NCI-H82 treated with DMSO at 0.1 percent for 48 hours (cell line): ENCODE measurements around the gene NIPAL3.
A peak's percentile ranks its signal among the peaks of the same experiment; 100 is the strongest.

Experiments
- DNase-seq: peaks from one replicate; lab custom pipeline; 2025; ENCODE audit not compliant: unreplicated experiment; lab: John Stamatoyannopoulos, UW

The NIPAL3 gene

DNA sequence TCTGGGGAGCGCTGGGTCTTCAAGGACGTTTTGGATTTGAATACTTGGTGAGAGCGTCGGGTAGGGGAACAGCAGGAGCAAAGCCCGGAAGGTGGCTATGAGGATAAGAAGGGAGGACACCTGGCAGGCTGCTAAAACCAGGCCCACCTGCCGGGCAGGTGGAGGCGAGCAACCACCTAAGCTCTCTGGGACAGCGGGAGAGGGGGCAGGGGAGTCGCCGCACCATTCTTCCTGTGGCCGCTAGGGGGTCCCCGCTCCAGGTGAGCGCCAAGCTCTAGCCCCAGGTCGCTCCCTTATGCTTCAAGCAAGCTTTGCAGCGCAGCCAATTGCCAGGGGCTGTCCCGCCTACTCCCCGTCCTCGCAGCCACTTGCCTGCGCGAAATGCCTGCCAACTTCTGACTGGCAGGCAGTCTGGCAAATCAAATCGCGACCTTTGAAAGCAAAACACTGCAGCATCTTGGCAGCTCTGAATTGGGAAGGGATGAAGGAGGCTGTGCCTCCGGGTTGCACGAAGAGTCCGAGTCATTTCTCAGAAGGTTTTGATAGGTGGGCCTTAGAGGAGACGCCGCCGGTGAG lies at the start of gene NIPAL3:
Gene NIPAL3 (plus strand): TSS at position 469 of the 576 bp plus-strand sequence. CDS start 3,746 bp downstream, outside the sequence.
- DNase-seq, result peak; percentile 97

DNA sequence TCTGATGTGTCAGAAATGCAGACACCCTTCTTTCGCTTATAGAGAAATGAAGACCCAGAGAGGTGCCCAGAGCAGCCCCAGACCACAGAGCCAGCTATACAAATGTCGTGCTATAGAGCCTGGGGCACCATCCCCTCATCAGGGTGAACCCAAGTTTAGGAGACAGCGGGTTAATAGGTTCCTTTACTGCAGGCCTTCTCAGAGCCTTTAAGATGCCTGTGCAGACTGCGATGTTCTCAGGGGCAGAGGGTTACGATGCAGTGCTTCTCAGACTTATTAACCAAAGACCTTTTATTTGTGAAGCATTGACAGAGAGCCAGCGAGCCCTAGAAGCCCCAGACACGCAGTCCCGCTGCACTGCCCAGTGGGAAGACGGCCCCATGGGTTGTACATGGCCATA lies 48.9 kb upstream of the NIPAL3 start:
- no peak for DNase-seq

DNA sequence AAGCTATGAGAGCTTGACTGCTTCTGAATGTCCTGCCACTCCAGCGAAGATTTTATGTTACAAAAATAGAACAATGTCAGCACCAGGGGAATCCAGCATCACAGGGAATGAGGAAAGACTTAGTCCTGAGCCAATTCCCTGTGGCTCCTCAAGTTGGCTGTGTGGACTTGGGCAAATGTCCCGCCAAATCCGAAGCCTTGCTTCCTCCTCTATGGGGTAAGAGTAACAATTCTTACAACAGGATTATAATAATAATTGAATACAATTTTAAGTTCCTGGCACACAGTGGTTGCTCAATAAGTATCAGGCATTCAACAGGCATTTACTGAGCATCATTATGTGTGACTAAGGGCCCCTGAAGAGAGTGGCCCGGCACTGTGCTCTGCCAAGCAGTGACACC lies 46.4 kb upstream of the NIPAL3 start:
- no peak for DNase-seq

DNA sequence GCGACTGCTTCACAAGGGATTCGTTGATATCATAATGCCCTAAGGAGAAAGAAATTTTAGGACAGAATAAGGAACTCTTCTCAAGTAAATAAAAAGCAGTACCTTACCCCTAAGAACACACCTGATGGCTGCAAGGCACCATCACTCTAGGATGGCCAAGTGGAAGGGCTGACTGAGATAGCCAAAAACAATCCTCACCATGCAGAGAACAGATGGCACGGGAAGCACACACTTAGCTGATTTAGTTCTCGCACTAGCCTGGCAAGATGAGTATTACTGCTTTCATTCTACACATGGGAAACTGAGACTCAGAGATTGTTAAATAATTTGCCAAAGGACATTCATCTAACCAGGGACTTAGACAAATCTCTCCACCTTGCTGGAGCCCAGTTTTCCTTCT lies 45.8 kb upstream of the NIPAL3 start:
- DNase-seq, result no peak

DNA sequence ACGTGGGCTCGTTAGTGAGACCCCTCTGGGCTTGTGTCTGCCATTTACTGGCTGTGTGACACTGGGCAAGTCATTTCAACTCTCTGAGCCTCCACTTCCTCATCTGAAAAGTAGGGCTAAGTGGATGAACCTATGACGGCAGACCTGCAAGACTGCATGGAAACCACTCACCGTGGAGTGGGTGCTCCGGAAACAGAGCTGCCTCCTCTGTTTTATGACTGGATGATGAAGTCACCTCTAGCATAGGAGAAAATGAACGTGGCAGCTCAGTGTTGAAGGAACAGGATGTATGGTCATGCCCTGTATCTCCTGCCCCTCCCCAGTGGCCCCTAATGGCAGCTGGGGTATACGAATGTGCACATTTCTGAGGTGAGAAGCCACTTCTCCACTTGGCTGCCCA lies 42.6 kb upstream of the NIPAL3 start:
- no peak for DNase-seq

DNA sequence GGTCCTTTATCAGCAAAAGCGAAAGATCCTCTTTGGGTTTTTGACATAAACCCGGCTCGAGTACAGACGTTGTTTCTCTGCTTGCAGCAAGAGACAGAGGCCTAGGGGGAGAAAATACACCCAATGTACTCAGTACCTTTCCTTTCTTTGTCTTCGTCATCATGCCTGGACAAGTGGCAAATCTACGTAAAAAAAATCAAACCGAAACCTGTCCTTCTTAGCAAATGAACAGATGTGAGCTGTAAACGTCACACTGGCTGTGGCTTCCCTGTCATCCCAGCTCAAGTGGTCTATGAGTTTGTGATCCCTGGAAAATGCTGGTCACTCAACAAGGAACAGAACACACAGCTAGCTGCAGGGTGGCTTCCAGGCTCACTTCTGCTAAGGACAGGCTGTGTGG lies 41.9 kb upstream of the NIPAL3 start:
- no peak for DNase-seq

DNA sequence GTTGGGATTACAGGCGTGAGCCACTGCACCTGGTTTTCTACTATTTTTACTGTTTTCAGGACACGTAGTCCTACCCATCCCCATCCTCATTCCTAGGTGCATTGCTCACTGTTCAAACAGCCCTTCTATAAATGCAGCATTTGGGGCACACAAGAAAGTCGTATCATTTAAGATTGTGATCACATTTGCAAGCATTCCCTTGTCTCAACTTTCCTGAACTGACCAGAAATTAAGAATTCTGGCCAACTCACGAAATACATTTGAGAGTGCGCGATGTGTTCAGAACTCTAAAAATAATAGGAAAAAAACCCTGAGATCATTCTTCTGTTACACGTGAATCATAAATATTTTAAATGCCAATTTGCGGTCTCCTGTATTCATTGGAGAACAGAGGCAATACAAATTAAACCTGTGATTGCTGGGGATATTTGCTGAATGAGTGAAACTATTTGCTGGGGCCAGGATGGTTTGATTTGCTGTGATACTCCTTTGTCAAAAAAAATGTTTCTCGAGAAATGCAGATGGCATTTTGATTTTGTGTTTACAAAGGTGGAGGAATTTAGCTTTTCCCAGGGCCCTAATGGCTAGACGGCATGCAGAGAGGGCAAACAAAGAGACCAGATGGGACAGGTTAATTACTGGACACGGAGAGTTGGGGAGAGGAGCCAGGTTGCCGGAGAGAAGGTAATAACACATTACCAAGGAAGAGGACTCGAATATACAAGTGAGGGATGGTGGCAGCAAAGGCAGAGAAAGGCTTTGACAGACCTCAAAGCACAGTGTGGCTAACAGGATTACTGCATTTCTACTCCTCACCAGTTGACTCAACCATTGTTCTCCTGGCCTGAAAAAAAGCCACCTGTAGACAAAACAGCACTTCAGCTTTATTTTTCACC lies 40.5 kb upstream of the NIPAL3 start:
- peak; percentile 21 for DNase-seq

DNA sequence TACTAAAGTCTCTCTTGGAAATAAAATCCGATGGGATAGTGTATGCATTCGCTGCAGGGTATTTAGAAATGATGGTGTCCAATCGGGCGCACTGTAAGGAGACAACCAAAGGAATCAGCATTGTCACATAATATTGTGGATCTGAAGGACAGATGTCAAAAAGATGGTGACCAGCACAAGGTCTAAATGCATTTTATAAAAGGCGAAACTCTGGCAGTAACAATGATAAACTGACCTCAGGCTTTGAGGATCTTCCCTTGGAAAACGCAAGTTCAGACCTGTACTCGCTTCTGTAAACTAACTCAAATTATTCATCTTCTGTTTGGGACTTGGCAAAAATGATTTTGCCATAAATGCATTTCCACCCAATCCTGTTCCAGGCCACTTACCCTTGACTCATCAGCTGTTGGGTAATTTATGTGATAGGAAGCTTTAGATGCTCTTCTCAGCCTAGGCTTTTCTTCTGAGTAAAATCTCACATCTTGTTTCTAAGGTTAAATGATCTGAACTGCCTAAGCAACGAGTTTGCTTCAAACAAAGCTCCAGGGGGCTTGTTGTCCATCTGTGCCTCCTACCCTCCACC lies 35.8 kb upstream of the NIPAL3 start:
- DNase-seq, result no peak

DNA sequence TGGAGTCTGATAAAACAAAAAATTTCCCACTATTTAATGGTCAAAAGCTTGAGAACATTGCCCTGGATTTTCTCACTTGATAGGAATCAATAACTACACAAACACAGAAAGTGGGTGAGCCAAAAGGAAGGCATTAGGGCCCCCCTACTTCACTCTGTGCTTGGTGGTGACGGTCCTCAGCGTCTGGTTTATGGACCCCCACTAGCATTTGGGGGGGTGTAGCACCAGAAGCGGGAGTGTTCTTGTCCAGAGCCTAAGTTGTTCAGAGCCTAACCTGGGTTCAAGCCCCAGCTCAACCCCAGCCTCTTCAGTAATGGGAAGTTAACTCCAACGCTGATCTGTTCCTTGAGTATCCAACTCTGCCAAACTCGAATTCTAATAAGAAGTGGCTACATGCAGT lies 35.1 kb upstream of the NIPAL3 start:
- DNase-seq, result no peak

DNA sequence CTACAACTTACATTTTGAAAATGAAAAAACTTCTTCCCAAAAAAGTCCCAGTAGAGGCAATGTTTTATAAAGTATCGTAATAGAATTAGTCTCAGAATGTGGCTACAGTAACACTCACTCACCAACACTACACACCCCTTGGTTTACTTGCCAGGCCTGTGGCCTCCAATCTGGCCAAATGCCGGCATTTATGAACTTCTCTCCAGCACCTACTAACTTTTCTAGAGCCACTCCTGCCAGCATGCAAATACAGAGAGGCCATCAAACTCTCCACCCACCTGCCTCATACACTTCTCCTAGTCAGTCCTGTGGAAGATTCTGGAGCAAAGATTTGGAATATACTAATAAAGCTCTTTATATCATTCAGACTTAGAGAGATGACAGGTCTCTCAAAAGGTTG lies 34.3 kb upstream of the NIPAL3 start:
- no peak for DNase-seq

DNA sequence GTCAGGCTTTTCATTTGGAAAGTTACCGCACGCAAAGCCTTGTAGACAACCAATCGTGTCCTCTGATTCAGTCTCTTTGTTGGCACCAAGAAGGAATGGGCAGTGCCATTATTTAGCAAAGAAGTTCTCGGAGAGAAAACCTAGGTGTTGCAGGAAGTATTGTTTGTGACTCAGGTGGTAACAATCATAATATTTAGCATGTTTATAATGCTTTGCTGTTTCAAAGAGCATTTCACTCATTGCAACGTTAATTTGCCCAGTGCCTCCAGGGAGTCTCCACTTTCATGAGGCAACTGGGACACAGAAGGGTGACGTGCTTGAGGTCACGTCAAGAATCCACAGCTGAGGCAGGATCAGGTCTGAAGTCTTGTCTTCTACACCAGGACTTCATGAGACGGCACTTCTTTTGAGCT lies 33.4 kb upstream of the NIPAL3 start:
- DNase-seq, result no peak

DNA sequence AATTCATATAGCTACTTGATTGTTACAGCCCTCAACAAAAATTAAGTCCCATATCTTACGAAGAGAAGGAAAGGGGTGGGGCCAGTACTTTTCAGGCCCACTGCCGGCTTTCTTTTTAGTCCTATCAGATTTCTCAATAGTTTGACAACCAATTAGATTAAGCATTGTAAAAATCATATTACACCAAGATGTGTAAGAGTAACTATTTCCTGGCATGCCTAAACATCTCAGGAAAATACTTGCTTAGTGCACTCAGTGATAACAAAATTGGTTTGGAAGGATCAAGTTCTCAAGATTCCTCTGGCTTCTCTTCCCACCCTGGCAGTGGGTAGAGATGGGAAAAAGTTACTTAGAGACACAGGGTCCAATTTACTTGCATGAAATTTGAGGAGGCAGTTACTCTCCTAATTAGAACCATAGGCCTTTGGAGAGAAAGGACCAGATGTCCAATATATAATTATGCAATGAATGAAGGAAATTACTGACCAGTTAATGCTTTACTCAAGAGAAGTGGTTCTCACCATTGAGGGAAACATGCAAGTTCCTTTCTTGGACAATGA lies 32.1 kb upstream of the NIPAL3 start:
- no peak for DNase-seq

DNA sequence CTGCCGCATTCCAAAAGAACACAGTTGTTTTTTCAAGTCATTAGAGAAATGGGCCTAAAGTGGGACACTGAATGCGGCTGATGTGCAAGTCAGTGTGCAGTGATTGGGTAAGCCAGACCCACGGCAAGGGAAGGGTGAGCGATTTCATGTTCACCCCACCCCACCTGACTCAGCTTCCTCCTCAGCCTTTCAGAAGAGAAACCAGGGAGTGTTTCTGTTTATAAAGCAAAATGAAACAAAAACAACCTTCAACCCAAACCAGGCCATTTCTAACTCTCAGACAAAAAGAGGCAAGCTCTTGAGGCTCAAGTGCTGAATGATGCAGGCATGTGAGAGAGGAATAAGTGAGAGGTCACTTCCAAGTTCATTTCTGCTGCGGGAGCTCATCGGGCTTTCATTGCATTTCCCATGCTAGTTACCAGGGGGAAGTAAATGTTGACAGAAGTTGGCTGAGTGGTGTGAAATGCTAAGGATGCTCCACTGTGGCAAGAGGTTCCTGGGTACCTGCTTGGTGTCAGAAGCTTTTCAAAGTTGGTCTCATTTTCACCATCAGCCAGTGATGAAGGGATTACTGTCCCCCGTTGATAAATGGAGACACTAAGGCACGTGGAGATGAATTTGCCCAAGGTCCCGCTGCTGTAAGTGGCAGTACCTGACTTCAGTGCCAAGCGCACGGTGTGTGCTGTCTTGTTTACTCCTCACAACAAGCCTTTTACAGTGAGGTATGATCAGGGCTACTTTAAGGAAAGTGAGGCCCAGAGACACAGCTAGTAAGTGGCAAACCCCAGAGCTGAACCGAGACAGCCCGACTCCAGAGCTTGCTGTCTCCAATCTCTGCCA lies 31.1 kb upstream of the NIPAL3 start:
- no peak for DNase-seq

DNA sequence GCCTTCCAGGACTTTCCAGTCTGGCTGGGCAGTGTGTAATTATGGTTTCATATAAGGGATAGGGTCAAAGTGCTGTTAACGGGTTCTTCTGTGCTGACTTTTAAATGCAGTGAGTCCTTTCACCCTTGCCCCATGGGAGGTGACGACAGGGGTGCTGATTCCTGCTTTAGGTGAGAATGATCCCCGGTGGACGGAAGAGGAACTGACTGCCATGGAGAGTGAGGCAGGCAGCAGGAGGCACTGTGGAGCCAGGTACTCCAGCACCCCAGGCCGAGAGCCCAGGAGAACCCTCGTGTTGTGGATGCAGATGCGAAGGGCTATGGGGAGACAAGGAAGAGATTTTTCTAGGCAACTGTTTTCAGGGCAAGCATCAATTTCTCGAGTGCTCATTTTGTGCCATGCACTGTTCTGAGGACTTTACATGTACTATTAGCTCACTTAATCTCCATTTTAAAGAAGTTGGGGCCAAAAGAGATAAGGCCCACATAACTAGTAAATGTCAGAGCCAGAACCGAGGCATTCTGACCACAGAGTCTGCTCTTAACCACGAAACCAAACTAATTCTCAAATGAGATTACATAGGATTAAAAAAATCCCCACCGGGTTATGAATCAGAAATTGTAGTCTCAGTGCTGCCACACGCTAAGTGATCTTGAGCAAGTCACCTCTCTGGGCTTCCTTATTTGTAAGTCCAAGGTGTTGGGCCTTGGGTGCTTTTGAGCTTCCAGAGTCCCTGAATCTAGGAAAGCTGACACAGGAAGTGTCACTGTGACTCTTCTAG lies 30.3 kb upstream of the NIPAL3 start:
- peak; percentile 38 for DNase-seq

DNA sequence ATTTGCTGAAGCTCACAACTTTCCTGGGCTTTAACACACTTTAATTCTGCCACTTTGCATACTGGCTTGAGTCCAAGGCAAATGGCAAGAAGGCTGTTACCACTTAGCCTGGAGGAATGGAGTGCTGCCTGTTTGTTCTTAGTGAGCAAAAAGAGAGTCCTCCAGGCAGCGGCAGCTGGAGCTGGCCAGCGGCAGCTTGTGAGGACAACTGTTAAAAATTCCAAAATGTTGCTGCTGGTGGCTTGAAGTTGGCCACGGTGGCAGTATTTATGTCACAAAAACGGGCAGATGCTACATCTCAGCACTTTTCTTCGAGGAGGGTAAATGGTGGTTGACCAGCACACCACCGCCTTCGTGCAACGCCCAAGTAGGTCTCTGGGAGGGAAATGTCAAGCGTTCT lies 29.4 kb upstream of the NIPAL3 start:
- peak; percentile 6 for DNase-seq

DNA sequence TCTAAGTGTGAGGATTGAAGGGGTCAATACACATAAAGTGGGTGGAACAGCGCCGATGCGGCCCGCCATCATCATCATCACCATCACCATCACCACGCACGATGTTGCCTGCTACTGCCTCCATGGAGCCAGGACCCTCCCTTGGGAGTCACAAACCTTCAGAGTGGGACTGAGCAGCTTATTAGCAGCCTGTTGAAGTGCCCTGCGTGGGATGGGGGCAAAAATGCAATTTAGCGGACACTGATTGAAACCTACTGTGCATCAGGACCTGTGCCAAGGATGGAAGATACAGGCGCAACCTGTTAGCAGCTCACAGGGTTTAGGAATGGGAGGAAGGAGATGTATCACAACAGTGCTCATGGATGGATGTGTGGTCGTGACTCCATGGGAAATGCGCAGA lies 28.7 kb upstream of the NIPAL3 start:
- DNase-seq, result no peak

DNA sequence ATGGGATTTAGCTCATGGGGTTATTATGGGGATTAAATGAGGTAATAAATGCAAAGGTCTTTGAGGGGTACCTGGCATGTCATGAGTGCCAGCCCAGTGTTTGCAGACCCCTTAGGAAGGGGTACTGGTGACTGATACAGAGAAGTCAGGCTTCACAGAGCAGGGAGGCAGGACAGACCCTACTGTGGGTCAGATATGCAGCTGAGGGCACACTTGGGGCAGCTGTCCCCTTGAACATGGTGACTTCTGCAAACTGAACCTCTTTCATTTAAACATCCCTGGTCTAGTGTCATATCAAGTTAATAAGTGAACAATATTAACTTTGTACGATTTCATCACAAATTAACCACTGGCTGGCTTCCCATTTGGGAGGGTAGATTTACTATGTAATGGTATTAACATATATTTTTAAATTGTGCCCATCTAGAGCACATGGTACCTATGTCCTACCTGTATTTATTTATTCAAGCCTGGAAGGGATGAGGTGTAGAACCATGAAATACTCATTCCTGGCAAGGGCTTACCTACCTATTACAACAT lies 27.9 kb upstream of the NIPAL3 start:
- no peak for DNase-seq

DNA sequence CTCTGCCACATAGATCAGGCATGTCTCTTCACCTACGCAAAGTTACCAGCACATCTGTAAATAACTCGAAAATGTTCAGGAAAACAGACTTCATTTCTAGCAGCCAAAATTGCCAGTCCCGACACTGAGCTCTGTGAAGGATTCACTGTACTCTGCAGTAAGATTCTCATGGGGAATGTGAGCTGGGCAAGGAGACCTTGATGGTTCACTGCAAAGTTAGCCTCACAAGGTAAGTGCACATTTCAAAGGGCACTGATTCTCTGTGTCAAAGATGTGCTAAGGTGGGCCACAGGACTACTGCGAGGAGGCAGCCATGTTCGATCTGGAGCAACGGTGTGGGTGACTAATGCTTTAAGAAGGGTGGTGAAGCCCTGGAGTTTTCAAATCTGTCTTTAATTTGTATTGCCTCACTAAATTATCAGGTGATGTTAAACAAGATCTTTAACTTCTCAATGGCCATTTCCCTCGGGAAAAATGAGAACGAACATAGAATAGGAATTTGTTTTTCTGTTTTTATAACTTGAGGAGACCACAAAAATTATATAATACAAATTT lies 27.2 kb upstream of the NIPAL3 start:
- no peak for DNase-seq

DNA sequence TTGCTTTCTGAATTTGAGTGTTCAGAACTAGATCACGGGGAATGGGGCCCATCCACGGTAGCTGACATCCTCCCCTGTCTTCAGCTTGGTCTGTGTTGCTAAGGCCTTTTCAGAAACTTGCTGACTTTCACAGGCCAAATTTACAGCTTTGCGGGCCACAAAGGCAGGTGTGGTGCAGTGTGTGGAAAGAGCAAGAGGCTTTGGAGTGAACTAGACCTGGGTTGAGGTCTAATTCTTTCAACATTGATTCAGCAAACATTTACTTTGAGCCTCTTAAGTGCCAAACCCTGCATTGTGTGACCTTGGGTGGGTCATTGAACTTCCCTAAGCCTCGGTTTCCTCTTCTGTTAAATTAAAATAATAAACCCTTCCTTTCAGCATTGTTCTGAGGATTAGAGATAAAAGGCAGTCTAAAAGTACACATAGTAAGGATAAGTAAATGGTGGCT lies 26.3 kb upstream of the NIPAL3 start:
- no peak for DNase-seq
